Activated T-cell treated with anti-CD3 and anti-CD28 coated beads, Interleukin-2, amount 50 U/mL, for 1 hour (primary cell): ENCODE data around the gene HKDC1.

Source experiments
- DNase-seq: peaks from one replicate; pipeline ENCODE4 v3.0.0-alpha.2; 2020

HKDC1 gene

GRCh38 chr10:69216577-69217118, 3.5 kb upstream of the HKDC1 start:
- no peak for DNase-seq

GRCh38 chr10:69217119-69217754, 2.9 kb upstream of the HKDC1 start:
- no peak for DNase-seq

- DNase-seq: no peak
Observed at GRCh38 chr10:69218831-69219230, 1.3 kb upstream of the HKDC1 start.

DNA sequence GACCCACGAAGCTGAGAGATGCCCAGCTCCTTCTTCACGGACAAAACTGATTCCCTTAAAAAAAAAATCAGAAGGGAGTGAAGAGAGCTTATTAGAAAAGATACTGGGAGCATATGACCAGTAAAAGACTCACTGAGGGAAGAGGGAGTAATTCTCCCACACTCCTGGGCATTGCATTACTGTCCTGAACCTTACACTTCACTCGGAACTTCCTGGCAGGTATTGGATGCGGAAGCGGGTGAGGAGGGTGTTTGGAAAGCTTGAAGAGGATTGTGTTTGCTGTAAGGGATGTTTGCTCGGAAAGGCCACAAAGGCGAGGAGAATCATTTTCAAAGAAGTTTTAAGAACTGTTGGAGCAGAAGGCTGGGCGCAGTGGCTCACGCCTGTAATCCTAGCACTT, 375 bp downstream of the HKDC1 start:
- DNase-seq: no peak

DNA sequence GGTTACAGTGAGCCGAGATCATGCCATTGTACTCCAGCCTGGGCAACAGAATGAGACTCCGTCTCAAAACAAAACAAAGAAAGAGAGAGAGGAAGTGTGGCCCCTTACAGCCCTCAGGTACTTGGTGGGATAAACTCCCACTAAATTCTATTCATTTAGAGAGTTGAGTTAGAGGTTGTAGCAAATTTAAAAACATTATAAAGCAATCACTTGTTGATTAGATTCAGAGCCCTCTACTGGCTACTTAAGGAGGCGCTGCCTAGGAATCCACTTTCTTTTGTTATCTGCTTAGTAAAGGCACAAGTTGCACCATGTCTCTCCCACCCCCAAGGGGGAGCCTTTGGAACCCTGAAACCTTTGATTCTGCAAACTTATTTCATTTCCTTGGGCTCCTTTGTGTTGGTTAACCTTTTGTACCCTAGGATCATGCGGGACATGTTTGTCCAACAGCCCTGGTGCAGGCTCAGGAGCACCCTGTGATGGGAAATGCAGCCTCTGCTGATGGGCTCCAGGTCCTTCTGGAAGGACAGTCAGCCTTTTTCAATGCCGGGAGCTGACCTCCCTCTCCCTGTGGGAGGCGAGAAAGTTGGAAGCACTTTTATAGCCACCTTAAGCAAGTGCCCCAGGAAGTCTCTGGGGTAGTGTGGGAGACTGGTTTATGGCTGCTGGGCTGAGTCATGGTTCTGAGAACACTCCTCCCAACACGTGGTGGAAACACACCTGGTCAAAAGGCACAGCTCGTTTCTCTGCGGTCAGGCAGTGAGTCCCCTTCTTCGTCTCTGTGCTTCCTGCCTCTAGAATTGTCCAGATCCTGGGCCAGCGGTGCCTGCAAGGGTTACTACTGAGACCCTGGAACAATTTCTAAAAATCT, 2.3 kb downstream of the HKDC1 start:
- peak; percentile 59 for DNase-seq

- no peak for DNase-seq
Observed at GRCh38 chr10:69223028-69223342, 2.9 kb downstream of the HKDC1 start.

DNA sequence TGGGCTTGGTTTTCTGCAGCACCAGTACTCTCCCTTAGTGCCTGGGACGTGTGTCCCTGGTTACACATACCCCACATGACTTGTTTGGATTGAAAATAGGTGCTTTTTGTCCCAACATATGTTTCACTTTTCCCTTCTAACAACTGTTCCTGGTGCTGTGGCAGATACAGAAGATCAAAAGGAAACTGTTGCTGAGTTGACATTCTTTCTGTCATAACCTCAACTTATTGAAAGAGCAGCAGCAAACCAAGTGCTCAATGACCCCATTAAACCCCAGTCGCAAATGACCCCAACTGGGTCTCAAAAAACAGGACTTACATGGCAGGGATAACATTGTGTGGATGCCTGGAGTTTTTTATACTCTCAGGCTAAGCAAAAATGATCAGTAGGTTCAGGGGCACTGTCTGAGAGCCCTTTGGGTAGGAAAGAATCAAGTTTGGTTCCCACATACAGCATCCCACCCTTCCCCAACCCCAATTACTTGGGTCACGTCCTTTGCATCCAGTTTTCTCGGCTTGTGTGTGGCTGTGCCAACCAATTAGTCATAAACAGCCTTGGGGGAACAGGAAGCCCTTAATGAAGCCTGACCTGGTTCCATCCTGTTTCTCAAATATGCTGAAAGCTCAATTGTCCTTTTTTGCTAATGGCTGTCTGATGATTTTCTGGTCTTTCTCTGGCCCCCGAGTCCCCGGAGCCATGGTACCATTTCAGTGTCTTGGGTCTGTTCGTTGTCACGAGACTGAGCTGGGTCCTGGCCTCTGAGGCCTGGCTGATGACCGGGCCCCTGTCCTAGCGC, 4.9 kb downstream of the HKDC1 start:
- DNase-seq: no peak

DNA sequence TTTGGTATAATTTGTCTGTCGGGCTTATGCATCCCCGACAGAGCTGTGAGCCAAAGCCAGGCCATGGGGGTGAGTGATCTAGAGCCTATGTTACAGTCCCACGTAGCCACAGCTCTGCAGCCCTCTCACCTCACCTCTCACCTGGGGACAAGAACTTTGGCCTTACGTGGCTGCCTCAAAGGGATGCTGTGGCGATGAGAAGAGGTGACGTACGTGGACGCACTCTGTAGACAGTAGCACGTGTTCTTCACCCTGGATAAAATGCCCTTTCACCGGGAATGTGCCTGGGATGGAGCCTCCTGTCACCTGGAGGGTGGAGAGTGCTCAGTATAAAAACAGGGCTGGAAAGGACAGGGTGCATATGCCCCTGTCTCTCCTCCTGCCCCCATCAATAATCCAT, 5.5 kb downstream of the HKDC1 start:
- DNase-seq: no peak

- no peak for DNase-seq
Observed at GRCh38 chr10:69226919-69227450, 6.9 kb downstream of the HKDC1 start.

- no peak for DNase-seq
Observed at GRCh38 chr10:69228151-69228550, 8.0 kb downstream of the HKDC1 start.

GRCh38 chr10:69229616-69229916, 9.4 kb downstream of the HKDC1 start:
- DNase-seq: no peak

- no peak for DNase-seq
Observed at GRCh38 chr10:69230128-69230527, 10.0 kb downstream of the HKDC1 start.

DNA sequence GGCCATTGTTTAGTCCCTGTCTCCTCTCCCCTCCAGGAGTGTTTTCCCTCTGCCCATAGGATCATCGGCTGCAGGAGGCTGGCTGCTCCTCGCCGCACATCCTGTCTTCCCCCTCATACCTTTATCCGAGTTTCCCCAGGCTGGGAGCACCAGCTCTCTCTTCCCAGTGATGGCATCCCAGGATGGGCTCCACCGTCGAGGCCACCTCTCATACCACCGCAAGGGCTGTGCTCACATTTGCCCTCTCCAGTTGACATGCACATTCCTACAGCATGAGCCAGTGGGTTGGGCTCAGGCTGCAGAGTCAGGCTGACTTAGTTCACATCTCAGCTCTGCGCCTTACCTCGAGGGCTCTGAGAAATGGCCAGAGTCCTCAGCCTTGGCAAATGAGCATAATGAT, 12.1 kb downstream of the HKDC1 start:
- DNase-seq: no peak

- peak; percentile 43 for DNase-seq
Observed at GRCh38 chr10:69232736-69233480, 12.8 kb downstream of the HKDC1 start.

- no peak for DNase-seq
Observed at GRCh38 chr10:69234447-69234846, 14.3 kb downstream of the HKDC1 start.

- peak; percentile 90 for DNase-seq
Observed at GRCh38 chr10:69237528-69238159, 17.5 kb downstream of the HKDC1 start.

DNA sequence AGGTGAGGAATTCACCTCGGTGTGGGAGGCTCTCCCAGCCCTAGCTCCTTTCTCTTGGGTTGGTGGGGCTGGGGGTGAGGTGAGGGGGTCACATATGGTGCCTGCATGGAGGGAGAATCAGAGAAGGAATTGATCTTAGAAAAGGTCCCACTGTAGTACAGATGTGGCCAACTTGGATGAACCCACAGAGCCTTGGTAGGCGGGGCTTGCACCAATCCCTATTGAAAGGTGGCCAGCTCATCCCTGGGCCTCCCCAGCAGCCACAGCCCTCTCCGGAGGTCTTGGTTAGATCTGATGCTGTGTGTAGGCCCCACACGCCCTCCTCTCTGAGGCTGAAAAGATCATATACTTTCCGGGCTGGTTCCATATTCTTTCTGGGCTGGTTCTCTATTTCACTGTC, 19.0 kb downstream of the HKDC1 start:
- DNase-seq: no peak

DNA sequence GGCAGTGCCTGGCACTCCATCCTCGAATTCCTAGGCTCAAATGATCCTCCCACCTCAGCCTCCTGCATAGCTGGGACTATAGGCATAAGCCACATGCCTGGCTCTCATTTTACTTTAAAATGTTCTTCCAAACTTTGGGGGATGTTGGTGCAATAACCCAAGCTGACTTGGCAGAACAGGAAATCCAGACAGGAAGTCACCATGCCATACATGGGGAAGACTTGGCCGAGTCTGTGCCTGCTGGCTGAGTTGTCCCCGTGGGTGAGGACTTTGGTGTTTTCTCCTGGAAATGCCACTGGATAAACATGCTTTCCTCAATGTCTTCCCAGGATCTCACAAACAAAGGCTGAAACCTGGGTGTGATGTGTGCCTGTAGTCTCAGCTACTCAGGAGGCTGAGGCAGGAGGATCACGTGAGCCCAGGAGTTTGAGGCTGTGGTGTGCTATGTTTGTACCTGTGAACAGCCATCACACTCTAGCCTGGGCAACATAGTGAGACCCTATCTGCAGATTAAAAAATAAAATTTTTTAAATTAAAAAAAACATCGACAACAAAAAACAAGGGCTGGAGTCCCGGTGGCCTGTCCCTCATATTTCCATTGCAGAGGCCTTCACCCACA, 19.8 kb downstream of the HKDC1 start:
- DNase-seq: no peak

- DNase-seq: no peak
Observed at GRCh38 chr10:69240455-69240854, 20.3 kb downstream of the HKDC1 start.

GRCh38 chr10:69241575-69241974, 21.4 kb downstream of the HKDC1 start:
- no peak for DNase-seq

GRCh38 chr10:69242040-69242851, 22.1 kb downstream of the HKDC1 start:
- DNase-seq: no peak
